Nephron progenitor cell (in vitro differentiated cells): ENCODE measurements around the gene NKX1-2.
A peak's percentile ranks its signal among the peaks of the same experiment; 100 is the strongest.

Experiments
- DNase-seq: peaks from one replicate; pipeline ENCODE4 v3.0.0; 2021
- H3K27ac Mint-ChIP-seq: 2 replicates; pipeline ENCODE4 v1.8.0; 2021; ENCODE audit warnings: mild to moderate bottlenecking, moderate library complexity, mixed read lengths
- H3K27me3 Mint-ChIP-seq: 2 replicates; pipeline ENCODE4 v1.8.0; 2021; ENCODE audit warnings: mild to moderate bottlenecking, low read depth, mixed read lengths; ENCODE audit not compliant: poor library complexity
- H3K36me3 Mint-ChIP-seq: 2 replicates; pipeline ENCODE4 v1.8.0; 2021; ENCODE audit warnings: low read depth, mixed read lengths
- H3K4me1 Mint-ChIP-seq: 2 replicates; pipeline ENCODE4 v1.8.0; 2021; ENCODE audit warnings: mixed read lengths
- H3K4me3 Mint-ChIP-seq: 2 replicates; pipeline ENCODE4 v1.8.0; 2021; ENCODE audit warnings: mild to moderate bottlenecking, moderate library complexity, mixed read lengths
- H3K9me3 Mint-ChIP-seq: 2 replicates; pipeline ENCODE4 v1.8.0; 2021; ENCODE audit warnings: mild to moderate bottlenecking, moderate library complexity, mixed read lengths
- TF ChIP-seq, protein P1 (sequence below): fragments of 200-600 bp; sonication (generic); IDR thresholded peaks from 2 replicates; pipeline ENCODE4 v1.5.0; 2021; ENCODE audit warnings: antibody characterized with exemption

NKX1-2 gene

DNA sequence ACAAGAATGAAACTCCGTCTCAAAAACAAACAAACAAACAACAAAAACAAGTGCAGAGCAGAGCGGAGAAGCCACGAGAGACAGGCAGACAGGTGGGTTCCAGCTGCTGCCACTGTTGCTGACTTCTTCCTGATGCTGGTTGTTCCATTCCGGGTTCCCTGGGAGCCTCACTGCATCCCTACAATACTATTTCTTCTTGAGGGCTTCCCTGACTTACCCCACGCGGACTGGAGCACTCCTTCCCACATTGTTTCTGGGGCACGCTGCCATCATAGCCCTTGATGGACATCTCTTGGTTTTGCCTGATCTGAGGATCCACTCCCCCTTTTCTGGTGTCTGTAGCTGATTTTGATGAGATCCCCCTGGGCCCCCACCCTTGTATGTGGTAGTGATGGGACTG, 5.6 kb upstream of the NKX1-2 start:
- Mint-ChIP-seq H3K4me1 (peaks cover 25% of the 10 kb centered on the region), H3K27ac (no peak overlapping the region), H3K9me3 (no peaks in the 10 kb centered on the region), H3K36me3 (no peaks in the 10 kb centered on the region), H3K27me3 (peaks cover 62% of the 10 kb centered on the region), H3K4me3 (no peak overlapping the region)
- no peak for DNase-seq
- TF ChIP-seq, protein P1, sequence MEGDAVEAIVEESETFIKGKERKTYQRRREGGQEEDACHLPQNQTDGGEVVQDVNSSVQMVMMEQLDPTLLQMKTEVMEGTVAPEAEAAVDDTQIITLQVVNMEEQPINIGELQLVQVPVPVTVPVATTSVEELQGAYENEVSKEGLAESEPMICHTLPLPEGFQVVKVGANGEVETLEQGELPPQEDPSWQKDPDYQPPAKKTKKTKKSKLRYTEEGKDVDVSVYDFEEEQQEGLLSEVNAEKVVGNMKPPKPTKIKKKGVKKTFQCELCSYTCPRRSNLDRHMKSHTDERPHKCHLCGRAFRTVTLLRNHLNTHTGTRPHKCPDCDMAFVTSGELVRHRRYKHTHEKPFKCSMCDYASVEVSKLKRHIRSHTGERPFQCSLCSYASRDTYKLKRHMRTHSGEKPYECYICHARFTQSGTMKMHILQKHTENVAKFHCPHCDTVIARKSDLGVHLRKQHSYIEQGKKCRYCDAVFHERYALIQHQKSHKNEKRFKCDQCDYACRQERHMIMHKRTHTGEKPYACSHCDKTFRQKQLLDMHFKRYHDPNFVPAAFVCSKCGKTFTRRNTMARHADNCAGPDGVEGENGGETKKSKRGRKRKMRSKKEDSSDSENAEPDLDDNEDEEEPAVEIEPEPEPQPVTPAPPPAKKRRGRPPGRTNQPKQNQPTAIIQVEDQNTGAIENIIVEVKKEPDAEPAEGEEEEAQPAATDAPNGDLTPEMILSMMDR, result no peak

DNA sequence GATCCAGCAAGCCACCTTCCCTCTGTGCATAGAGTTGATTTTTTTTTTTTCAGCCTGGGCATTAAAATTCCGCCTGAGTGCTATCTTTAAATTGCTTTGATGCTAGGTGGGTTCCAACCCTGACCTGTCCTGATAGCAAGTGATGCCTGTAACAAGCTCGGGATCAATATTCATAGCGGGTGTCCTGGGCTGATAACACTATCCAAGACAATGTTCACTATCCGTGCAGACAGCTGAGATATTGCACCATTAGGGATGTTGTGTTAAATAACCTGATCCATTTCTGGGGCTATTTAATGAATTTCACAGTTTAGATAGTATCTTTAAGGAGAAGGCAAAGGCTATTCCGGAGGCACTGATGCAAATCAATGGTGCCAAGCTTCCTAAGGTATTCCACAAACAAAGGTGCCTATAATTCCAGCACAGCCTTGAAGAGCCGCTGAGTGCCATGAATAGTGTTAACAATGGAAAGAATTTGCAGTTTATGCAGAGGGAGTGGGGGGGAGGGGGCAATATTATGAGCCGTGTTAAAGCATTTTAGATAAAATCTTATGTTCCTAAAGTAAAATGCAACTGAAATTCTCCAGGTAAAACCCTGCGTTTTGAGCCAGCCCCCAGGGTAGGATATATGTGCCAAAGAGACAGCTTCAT, 4.2 kb upstream of the NKX1-2 start:
- Mint-ChIP-seq H3K27me3 (peaks cover 74% of the 10 kb centered on the region), H3K36me3 (no peaks in the 10 kb centered on the region), H3K27ac (no peak overlapping the region), H3K9me3 (no peaks in the 10 kb centered on the region), H3K4me1 (peaks cover 33% of the 10 kb centered on the region), H3K4me3 (no peak overlapping the region)
- TF ChIP-seq, protein P1, result no peak
- DNase-seq, result no peak

DNA sequence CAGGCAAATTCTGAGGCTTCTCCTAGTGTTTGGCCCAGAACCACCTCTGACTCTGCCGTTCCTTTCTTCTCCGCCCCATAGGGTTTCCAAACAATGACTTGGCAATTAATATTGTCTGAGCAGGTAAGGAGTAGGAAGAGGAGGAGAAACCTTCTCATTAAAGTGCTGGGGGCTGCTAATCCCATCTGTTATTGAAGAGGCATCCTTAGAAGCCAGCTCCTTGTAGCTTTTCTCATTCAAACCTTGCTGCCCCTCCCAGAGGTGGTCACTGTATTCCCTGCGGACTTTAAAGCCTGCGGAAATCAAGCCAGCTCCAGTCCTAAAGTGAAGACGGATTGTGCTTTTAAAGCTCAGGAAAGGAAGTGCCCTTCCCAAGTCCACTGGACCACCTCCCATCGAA, 1.4 kb upstream of the NKX1-2 start:
- DNase-seq, result no peak
- Mint-ChIP-seq H3K27me3 (peaks cover 98% of the 10 kb centered on the region), H3K4me1 (peaks cover 40% of the 10 kb centered on the region), H3K36me3 (no peaks in the 10 kb centered on the region), H3K9me3 (no peaks in the 10 kb centered on the region), H3K4me3 (peak overlapping the region; percentile 58), H3K27ac (no peak overlapping the region)
- TF ChIP-seq, protein P1, result no peak

DNA sequence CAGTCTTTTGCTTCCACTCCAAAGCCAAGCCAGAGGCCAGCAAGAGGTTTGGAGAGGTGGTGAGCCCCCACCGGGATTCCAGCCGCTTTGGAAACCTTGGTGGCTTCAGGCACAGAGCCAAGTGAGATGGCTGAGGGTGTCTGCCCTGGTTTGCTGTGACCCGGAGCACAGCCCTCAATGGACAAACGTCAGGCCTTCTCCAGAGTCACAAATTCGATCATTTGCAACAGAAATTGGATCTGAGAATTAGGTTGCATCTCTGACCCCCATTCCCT, 885 bp upstream of the NKX1-2 start:
- H3K27me3 Mint-ChIP-seq, result peaks cover 98% of the 10 kb centered on the region
- H3K4me1 Mint-ChIP-seq, result peaks cover 35% of the 10 kb centered on the region
- H3K27ac Mint-ChIP-seq, result no peak overlapping the region
- no peak for DNase-seq
- TF ChIP-seq, protein P1, result no peak
- no peaks in the 10 kb centered on the region for H3K36me3 Mint-ChIP-seq
- peak overlapping the region; percentile 85 for H3K4me3 Mint-ChIP-seq
- no peaks in the 10 kb centered on the region for H3K9me3 Mint-ChIP-seq

DNA sequence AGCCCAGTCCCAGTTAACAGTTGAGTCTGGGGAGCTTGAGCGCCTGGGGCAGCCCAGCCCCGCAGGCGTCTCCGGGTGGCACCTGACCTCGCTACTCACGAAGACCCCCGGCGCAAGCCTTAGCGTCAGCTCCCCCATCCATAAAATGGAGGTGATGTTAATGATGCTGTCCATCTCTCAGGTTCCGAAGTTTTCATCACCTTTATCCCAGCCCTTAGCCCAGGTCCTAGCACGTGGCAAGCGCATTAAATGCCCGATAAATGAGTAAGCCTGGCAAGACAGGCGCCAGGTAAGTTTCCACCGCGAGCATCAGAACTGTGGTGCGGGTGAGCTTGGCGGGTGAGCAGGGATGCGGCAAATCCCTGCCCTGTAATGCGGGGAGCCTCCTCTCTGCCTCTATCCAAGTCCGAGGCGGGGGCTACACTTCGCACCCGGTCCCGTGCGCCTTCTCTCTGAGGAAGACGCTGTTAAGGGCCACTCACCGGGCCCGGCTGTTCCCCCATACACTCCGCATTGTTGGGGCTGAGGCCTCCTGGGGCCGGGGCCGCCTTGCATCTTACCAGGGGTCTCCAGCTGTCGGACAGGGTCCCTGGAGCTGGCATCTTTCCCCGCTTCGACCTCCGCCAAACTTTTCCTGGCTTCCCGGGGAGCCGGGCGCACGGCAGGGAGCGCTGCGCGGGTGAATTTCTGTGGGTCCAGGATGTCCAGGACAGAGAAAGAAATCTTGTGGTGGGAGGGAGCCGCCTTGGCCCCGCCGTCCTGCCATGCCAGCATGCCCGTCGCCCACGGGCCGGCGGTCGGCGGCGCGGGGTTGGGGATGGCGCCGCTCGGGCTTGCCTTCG, 444 bp downstream of the NKX1-2 start:
- H3K9me3 Mint-ChIP-seq, result no peaks in the 10 kb centered on the region

More for the DNA sequence above, 444 bp downstream of the NKX1-2 start:
- Mint-ChIP-seq H3K27me3 (peaks cover 98% of the 10 kb centered on the region), H3K27ac (no peak overlapping the region), H3K4me3 (peak overlapping the region; percentile 80), H3K36me3 (no peaks in the 10 kb centered on the region), H3K4me1 (peaks cover 35% of the 10 kb centered on the region)
- TF ChIP-seq, protein P1, result no peak
- no peak for DNase-seq
